ENCODE data around the gene WNK4. TPM values are rescaled to one million over a fixed set of nuclear protein-coding genes. Genes with fewer than 3 reads are reported as not detected.
A peak's percentile ranks its signal among the peaks of the same experiment; 100 is the strongest.

WNK4 gene
- total and polyA plus RNA-seq, 2 experiments from 2014 or later: 0.10 to 0.65 TPM

DNA sequence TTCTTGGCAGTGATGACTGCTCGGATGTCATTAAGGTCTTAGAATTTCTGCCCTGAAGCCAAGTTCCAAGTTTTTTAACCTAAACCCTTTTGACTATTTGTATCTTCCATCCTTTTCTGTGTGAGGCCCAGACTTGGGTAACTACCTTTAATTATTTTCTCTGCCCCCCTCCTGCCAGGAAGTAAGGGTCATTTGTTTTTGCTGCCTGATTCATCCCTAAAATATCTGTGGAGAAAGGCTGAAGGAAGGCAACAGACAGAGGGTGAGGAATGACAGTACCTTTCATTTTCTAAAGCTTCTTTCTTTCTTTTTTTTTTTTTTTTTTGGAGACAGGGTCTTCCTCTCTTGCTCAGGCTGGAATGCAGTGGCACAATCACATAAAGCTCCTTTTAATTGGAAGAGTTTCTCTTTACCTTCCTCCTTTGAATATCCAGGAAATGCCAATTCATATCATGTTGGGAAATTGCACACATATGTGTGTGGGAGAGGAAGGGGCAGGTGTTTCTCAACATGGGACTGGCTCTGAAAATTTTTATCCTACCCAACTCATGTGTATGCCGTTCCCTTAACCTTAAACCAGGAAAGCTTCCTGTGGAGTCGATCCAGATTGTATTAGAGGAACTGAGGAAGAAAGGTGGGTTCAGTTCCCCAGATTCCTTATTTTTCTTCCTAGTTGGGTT is 6.2 kb upstream of the WNK4 start:
- H3F3A ChIP-seq (replicated peaks; ENCODE audit: low read depth): peaks cover 2% of the 10 kb centered on the region; the same call in 1 of the 2 replicates
- Mint-ChIP-seq H3K4me1 (peaks cover 11% of the 10 kb centered on the region), H3K36me3 (ENCODE audit: low read depth) (peaks cover 41% of the 10 kb centered on the region), H3K27ac (peak overlapping the region; percentile 94), H3K27me3 (ENCODE audit: insufficient read depth, low read depth, poor library complexity) (peaks cover 12% of the 10 kb centered on the region), H3K4me3 (peak overlapping the region; percentile 98), H3K9me3 (no peaks in the 10 kb centered on the region)
- H3K9me2 ChIP-seq (ENCODE audit: insufficient read depth): no peaks in the 10 kb centered on the region
- peak overlapping the region; percentile 99; the same call in 1 of the 2 replicates for H2AFZ ChIP-seq
- H3K27ac ChIP-seq (ENCODE audit: low read depth): no peak overlapping the region
- ATAC-seq (no peak), DNase-seq (ENCODE audit: low spot score) (no peak)
- no peak for TF ChIP-seq ZNF114 (CRISPR knock-in tag; IDR thresholded peaks at IDR 0.05)
- TF ChIP-seq POLR2AphosphoS5 (IDR thresholded peaks at IDR 0.05; ENCODE audit: low read depth): no peak
- TF ChIP-seq, protein P1, sequence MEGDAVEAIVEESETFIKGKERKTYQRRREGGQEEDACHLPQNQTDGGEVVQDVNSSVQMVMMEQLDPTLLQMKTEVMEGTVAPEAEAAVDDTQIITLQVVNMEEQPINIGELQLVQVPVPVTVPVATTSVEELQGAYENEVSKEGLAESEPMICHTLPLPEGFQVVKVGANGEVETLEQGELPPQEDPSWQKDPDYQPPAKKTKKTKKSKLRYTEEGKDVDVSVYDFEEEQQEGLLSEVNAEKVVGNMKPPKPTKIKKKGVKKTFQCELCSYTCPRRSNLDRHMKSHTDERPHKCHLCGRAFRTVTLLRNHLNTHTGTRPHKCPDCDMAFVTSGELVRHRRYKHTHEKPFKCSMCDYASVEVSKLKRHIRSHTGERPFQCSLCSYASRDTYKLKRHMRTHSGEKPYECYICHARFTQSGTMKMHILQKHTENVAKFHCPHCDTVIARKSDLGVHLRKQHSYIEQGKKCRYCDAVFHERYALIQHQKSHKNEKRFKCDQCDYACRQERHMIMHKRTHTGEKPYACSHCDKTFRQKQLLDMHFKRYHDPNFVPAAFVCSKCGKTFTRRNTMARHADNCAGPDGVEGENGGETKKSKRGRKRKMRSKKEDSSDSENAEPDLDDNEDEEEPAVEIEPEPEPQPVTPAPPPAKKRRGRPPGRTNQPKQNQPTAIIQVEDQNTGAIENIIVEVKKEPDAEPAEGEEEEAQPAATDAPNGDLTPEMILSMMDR (conservative IDR thresholded peaks at IDR 0.05; ENCODE audit: low read depth in 2 of 2): no peak
- no peak for TF ChIP-seq EZH2 (IDR thresholded peaks at IDR 0.05; ENCODE audit: low read depth, unreplicated experiment)
- TF ChIP-seq ZNF331 (CRISPR knock-in tag; IDR thresholded peaks at IDR 0.05; ENCODE audit: low read depth): no peak
- H3K27me3 ChIP-seq (ENCODE audit: insufficient read depth): no peaks in the 10 kb centered on the region
- 0 out of 2 replicates have a peak, but pooled peaks cover 5% of the 10 kb centered on the region for H3K4me1 ChIP-seq (ENCODE audit: insufficient read depth)
- H3K4me2 ChIP-seq: peak overlapping the region; percentile 95
- peaks cover 9% of the 10 kb centered on the region; the same call in 1 of the 2 replicates for H3K36me3 ChIP-seq (ENCODE audit: insufficient read depth)
- H4K20me1 ChIP-seq (replicated peaks; ENCODE audit: insufficient read depth): no peaks in the 10 kb centered on the region
- H3K4me3 ChIP-seq: peak overlapping the region; percentile 97
- 0 out of 2 replicates have a peak, but pooled peaks cover 6% of the 10 kb centered on the region for H3K79me2 ChIP-seq (replicated peaks; ENCODE audit: insufficient read depth)

DNA sequence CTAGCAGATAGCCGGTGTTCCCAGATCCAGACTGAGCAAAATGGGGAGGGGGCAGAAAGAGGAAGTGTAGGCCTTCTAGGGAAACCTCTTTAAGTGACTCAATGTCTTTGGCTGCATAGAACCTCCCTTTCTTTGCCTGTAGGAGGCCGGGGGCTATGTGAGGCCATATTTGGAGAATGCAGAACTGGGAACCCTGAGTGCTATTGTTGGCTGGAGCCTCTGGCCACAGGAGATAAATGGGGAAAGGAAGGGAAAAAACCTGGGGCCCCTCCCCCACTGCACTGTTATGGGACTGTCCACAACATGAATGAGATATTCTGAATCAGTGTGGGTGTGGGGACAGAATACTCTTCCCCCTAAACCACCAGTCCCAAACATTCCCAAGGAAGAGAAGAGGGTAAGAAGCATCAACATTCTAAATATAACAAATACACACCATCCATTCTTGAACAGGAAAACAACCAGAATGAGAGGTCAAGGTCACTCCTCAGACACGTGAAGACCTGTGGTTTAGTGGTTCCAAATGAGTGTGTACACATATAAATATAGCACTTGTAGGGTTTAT is 4.8 kb upstream of the WNK4 start:
- Mint-ChIP-seq H3K4me3 (no peak overlapping the region), H3K4me1 (peaks cover 18% of the 10 kb centered on the region), H3K9me3 (no peaks in the 10 kb centered on the region), H3K36me3 (ENCODE audit: low read depth) (peaks cover 47% of the 10 kb centered on the region), H3K27me3 (ENCODE audit: insufficient read depth, low read depth, poor library complexity) (peaks cover 21% of the 10 kb centered on the region), H3K27ac (no peak overlapping the region)
- DNase-seq (ENCODE audit: low spot score) (no peak), ATAC-seq (no peak)
- TF ChIP-seq JUNB (IDR thresholded peaks at IDR 0.05; ENCODE audit: unreplicated experiment): no peak
- no peak for TF ChIP-seq ZNF331 (CRISPR knock-in tag; IDR thresholded peaks at IDR 0.05; ENCODE audit: low read depth)
- TF ChIP-seq, protein P2, sequence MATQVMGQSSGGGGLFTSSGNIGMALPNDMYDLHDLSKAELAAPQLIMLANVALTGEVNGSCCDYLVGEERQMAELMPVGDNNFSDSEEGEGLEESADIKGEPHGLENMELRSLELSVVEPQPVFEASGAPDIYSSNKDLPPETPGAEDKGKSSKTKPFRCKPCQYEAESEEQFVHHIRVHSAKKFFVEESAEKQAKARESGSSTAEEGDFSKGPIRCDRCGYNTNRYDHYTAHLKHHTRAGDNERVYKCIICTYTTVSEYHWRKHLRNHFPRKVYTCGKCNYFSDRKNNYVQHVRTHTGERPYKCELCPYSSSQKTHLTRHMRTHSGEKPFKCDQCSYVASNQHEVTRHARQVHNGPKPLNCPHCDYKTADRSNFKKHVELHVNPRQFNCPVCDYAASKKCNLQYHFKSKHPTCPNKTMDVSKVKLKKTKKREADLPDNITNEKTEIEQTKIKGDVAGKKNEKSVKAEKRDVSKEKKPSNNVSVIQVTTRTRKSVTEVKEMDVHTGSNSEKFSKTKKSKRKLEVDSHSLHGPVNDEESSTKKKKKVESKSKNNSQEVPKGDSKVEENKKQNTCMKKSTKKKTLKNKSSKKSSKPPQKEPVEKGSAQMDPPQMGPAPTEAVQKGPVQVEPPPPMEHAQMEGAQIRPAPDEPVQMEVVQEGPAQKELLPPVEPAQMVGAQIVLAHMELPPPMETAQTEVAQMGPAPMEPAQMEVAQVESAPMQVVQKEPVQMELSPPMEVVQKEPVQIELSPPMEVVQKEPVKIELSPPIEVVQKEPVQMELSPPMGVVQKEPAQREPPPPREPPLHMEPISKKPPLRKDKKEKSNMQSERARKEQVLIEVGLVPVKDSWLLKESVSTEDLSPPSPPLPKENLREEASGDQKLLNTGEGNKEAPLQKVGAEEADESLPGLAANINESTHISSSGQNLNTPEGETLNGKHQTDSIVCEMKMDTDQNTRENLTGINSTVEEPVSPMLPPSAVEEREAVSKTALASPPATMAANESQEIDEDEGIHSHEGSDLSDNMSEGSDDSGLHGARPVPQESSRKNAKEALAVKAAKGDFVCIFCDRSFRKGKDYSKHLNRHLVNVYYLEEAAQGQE (IDR thresholded peaks at IDR 0.05; ENCODE audit: unreplicated experiment): no peak
- no peak for TF ChIP-seq ZNF114 (CRISPR knock-in tag; IDR thresholded peaks at IDR 0.05)
- H3F3A ChIP-seq (replicated peaks; ENCODE audit: low read depth): peaks cover 12% of the 10 kb centered on the region; the same call in 1 of the 2 replicates
- no peak overlapping the region for H2AFZ ChIP-seq
- no peak overlapping the region for H3K4me2 ChIP-seq
- 0 out of 2 replicates have a peak, but pooled peaks cover under 1% of the 10 kb centered on the region for H3K27me3 ChIP-seq (ENCODE audit: insufficient read depth)
- no peak overlapping the region for H3K4me3 ChIP-seq
- no peak overlapping the region for H3K27ac ChIP-seq (ENCODE audit: low read depth)
- H3K79me2 ChIP-seq (replicated peaks; ENCODE audit: insufficient read depth): 0 out of 2 replicates have a peak, but pooled peaks cover 6% of the 10 kb centered on the region
- no peaks in the 10 kb centered on the region for H4K20me1 ChIP-seq (replicated peaks; ENCODE audit: insufficient read depth)
- H3K36me3 ChIP-seq (ENCODE audit: insufficient read depth): peaks cover 9% of the 10 kb centered on the region; the same call in 1 of the 2 replicates
- 0 out of 2 replicates have a peak, but pooled peaks cover 5% of the 10 kb centered on the region for H3K4me1 ChIP-seq (ENCODE audit: insufficient read depth)
- no peaks in the 10 kb centered on the region for H3K9me2 ChIP-seq (ENCODE audit: insufficient read depth)

Data from GM23338 (cell line).